Endothelial cell of umbilical vein (primary cell): ENCODE results near the gene PLXNC1. TPM values are rescaled to one million over a fixed set of nuclear protein-coding genes. Genes with fewer than 3 reads are reported as not detected.

Experiments
- BruUV-seq: library from RNA; stranded (reverse); fragments of 400-500 nt; replicated peaks from 2 replicates; lab custom pipeline; 2021; lab: Mats Ljungman, UMichigan
- CTCF ChIA-PET: fragments of 300-600, 350-600 bp; sonication (Branson Sonifier 250); formaldehyde crosslinking; loops from one replicate; lab custom pipeline; 2021; ENCODE audit warnings: antibody characterized with exemption, inconsistent platforms; lab: Charles Lee
- POLR2A ChIA-PET: fragments of 300-600, 350-600 bp; sonication (Branson Sonifier 250); formaldehyde crosslinking; loops from one replicate; lab custom pipeline; 2021; ENCODE audit warnings: antibody characterized with exemption, inconsistent platforms; lab: Charles Lee
- DNase-seq: peaks from one replicate; pipeline ENCODE4 v3.0.0-alpha.2; 2011; ENCODE audit warnings: low read depth, low spot score
- FAIRE-seq: peaks from 2 replicates; lab custom pipeline; 2011; peaks lifted over from hg19 to GRCh38; lab: Jason Lieb, UNC
- H2AFZ ChIP-seq: 2 replicates; pipeline ENCODE4 v1.6.0; 2012; ENCODE audit warnings: low read depth, low read length, control low read depth, inconsistent platforms
- H3K27ac ChIP-seq: 2 replicates; pipeline ENCODE4 v1.5.1; 2011; ENCODE audit warnings: low read depth, mild to moderate bottlenecking, control low read depth, low read length, moderate library complexity; ENCODE audit not compliant: insufficient read depth
- H3K27me3 ChIP-seq, 2 experiments: 2 replicates each; pipeline versions ENCODE4 v1.6.0 to v1.6.1; 2011; ENCODE audit warnings: low read length in 2 of 2, mixed read lengths in 1 of 2; ENCODE audit not compliant: control insufficient read depth in 2 of 2, insufficient read depth in 2 of 2
- H3K36me3 ChIP-seq, 2 experiments: 2 replicates in 1 of 2; 3 replicates in 1 of 2; pipeline ENCODE4 v1.5.1; 2011; ENCODE audit warnings: low read length in 2 of 2, mild to moderate bottlenecking in 1 of 2, moderate library complexity in 1 of 2; ENCODE audit not compliant: control insufficient read depth in 2 of 2, insufficient read depth in 2 of 2; ENCODE audit errors: extremely low read depth in 1 of 2
- H3K4me1 ChIP-seq: 3 replicates; pipeline ENCODE4 v1.5.1; 2011; ENCODE audit warnings: mild to moderate bottlenecking, low read length; ENCODE audit not compliant: control insufficient read depth, insufficient read depth; ENCODE audit errors: extremely low read depth
- H3K4me2 ChIP-seq: 2 replicates; pipeline ENCODE4 v1.6.1; 2011; ENCODE audit warnings: low read length, control low read depth, mixed read lengths; ENCODE audit not compliant: insufficient read depth
- H3K4me3 ChIP-seq, 3 experiments: fragments of 200-600 bp in 1 of 3; sonication (generic), shearing (Covaris generic) in 1 of 3; replicated peaks in 1 of 3; 2 replicates each; pipeline ENCODE4 v1.5.1; 2011 to 2016; ENCODE audit warnings: control low read depth in 3 of 3, low read length in 3 of 3, mild to moderate bottlenecking in 2 of 3, inconsistent platforms in 1 of 3, low read depth in 1 of 3, moderate library complexity in 1 of 3; ENCODE audit not compliant: insufficient read depth in 1 of 3
- H3K79me2 ChIP-seq: 2 replicates; pipeline ENCODE4 v1.6.0; 2012; ENCODE audit warnings: low read length, inconsistent platforms; ENCODE audit not compliant: control insufficient read depth, insufficient read depth
- H3K9ac ChIP-seq: replicated peaks from 2 replicates; pipeline ENCODE3; 2011; ENCODE audit warnings: low read length, control low read depth; ENCODE audit not compliant: insufficient read depth; ENCODE audit errors: extremely low read depth
- H3K9me1 ChIP-seq: replicated peaks from 3 replicates; pipeline ENCODE4 v1.6.0; 2011; ENCODE audit warnings: mild to moderate bottlenecking, low read length; ENCODE audit not compliant: control insufficient read depth, insufficient read depth; ENCODE audit errors: extremely low read depth
- H3K9me3 ChIP-seq: replicated peaks from 2 replicates; pipeline ENCODE4 v1.5.1; 2012; ENCODE audit warnings: low read length, inconsistent platforms; ENCODE audit not compliant: control insufficient read depth, insufficient read depth
- H4K20me1 ChIP-seq: replicated peaks from 2 replicates; pipeline ENCODE3; 2011; ENCODE audit warnings: mild to moderate bottlenecking, low read length; ENCODE audit not compliant: control insufficient read depth, insufficient read depth; ENCODE audit errors: extremely low read depth
- EZH2 ChIP-seq: IDR thresholded peaks from 2 replicates; pipeline ENCODE4 v1.6.1; 2012; ENCODE audit warnings: borderline replicate concordance, low read depth, mild to moderate bottlenecking, moderate library complexity, low read length, inconsistent platforms; ENCODE audit not compliant: severe bottlenecking
- FOS ChIP-seq: IDR thresholded peaks from 2 replicates; pipeline ENCODE4 v1.6.1; 2011; ENCODE audit warnings: mild to moderate bottlenecking, low read length, moderate library complexity, borderline replicate concordance; ENCODE audit not compliant: insufficient read depth
- GATA2 ChIP-seq: IDR thresholded peaks from 2 replicates; pipeline ENCODE4 v1.7.0; 2011; ENCODE audit warnings: low read depth, mild to moderate bottlenecking, moderate library complexity, mixed read lengths, low read length; ENCODE audit not compliant: insufficient read length, insufficient read depth
- JUN ChIP-seq: IDR thresholded peaks from 2 replicates; pipeline ENCODE4 v1.6.1; 2011; ENCODE audit warnings: borderline replicate concordance, low read depth; ENCODE audit not compliant: insufficient read length, insufficient read depth
- MYC ChIP-seq: IDR thresholded peaks from one replicate; pipeline ENCODE4 v1.6.1; 2011; ENCODE audit warnings: mild to moderate bottlenecking, low read depth, low read length
- POLR2A ChIP-seq: IDR thresholded peaks from 2 replicates; pipeline ENCODE4 v1.6.1; 2012; ENCODE audit warnings: low read depth, mild to moderate bottlenecking, control low read depth, low read length
- POLR2AphosphoS5 ChIP-seq: IDR thresholded peaks from 2 replicates; pipeline ENCODE4 v1.6.1; 2012; ENCODE audit warnings: low read depth, mild to moderate bottlenecking, control low read depth, low read length, moderate library complexity; ENCODE audit not compliant: insufficient read depth
- dilution Hi-C: fragments of 300-500 bp; cut with MboI; formaldehyde crosslinking; loops from one replicate; pipeline ENCODE4 v1.15.0; 2019; ENCODE audit warnings: low sequenced_read_pairs; ENCODE audit not compliant: extremely low pct_ligation_motif_present
- intact Hi-C: fragments of 100-400 bp; cut with micrococcal nuclease; formaldehyde crosslinking; loops from one replicate; pipeline ENCODE4 v1.10.0; 2022
- polyA plus RNA-seq, 4 experiments: library from polyadenylated mRNA; depleted of rRNA in 3 of 4; stranded (reverse) in 3 of 4; unstranded in 1 of 4; fragments of >200 nt; gene quantifications; 2 replicates each; pipeline versions ENCODE4 v1.2.1 to v1.2.3, GENCODE V29; 2011 to 2012; ENCODE audit warnings: missing spikeins in 1 of 4
- total RNA-seq: library from RNA; stranded (reverse); gene quantifications from 2 replicates; pipeline ENCODE4 v1.2.3, GENCODE V29; 2021
- TF ChIP-seq, protein P1 (sequence below), 2 donors: IDR thresholded peaks; 1 replicate in 1 of 2; 2 replicates in 1 of 2; pipeline ENCODE4 v1.5.1; 2011; ENCODE audit warnings: low read length in 2 of 2, mild to moderate bottlenecking in 2 of 2, moderate library complexity in 2 of 2, control low read depth in 1 of 2, inconsistent platforms in 1 of 2, low read depth in 1 of 2; ENCODE audit not compliant: insufficient read depth in 1 of 2; ENCODE audit errors: extremely low read depth in 1 of 2
- TF ChIP-seq, protein P2 (sequence below): IDR thresholded peaks from 2 replicates; pipeline ENCODE4 v1.6.1; 2011; ENCODE audit not compliant: insufficient read depth, insufficient read length

Gene PLXNC1
- total and polyA plus RNA-seq, 2 donors (not counting 3 experiments of a cell fraction or from before 2014, with no cell fraction given), result 0.04 TPM; not detected in 1

DNA sequence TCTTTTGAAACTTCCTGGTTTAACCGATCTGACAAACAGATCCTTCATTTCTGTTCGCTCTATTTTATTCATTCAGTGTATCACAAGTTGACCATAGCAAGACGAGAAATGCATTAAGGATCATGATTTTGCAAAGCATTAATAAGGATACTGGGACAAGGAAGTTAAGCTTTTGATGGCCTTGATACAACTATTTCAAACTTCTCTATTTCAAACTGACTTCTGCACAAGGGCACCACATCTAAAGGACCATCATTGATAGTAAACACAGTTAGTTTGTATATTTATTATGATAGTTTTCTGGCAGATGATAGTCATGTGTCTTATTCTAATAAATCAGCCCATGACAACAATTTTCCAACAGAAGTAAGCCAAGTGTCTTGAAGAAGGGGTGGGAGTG is 25.8 kb upstream of the PLXNC1 start:
- BruUV-seq, result no TSS peak
- dilution Hi-C loops, result no loop called here
- no peak overlapping the region for H3K4me2 ChIP-seq
- intact Hi-C loops, result no loop called here
- CTCF ChIA-PET, result interaction anchor here (1.6 kb wide), 1 partner anchor 12 kb away, joined by 4 read pairs; no protein-coding TSS in a partner anchor
- TF ChIP-seq GATA2, result no peak
- no peak for TF ChIP-seq JUN
- TF ChIP-seq MYC, result no peak
- TF ChIP-seq, protein P1, sequence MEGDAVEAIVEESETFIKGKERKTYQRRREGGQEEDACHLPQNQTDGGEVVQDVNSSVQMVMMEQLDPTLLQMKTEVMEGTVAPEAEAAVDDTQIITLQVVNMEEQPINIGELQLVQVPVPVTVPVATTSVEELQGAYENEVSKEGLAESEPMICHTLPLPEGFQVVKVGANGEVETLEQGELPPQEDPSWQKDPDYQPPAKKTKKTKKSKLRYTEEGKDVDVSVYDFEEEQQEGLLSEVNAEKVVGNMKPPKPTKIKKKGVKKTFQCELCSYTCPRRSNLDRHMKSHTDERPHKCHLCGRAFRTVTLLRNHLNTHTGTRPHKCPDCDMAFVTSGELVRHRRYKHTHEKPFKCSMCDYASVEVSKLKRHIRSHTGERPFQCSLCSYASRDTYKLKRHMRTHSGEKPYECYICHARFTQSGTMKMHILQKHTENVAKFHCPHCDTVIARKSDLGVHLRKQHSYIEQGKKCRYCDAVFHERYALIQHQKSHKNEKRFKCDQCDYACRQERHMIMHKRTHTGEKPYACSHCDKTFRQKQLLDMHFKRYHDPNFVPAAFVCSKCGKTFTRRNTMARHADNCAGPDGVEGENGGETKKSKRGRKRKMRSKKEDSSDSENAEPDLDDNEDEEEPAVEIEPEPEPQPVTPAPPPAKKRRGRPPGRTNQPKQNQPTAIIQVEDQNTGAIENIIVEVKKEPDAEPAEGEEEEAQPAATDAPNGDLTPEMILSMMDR (IDR thresholded peaks at IDR 0.05; ENCODE audit: extremely low read depth in 1 of 2, insufficient read depth in 1 of 2, low read depth in 1 of 2, low read length in 2 of 2), result no peak
- no peak overlapping the region for H3K4me3 ChIP-seq
- no peaks in the 10 kb centered on the region for H3K4me1 ChIP-seq
- FAIRE-seq (no peak), DNase-seq (no peak)
- H3K79me2 ChIP-seq, result no peaks in the 10 kb centered on the region
- H3K27ac ChIP-seq, result no peak overlapping the region
- H4K20me1 ChIP-seq, result no peaks in the 10 kb centered on the region
- no peaks in the 10 kb centered on the region for H3K9me3 ChIP-seq
- H3K9ac ChIP-seq, result no peak overlapping the region
- no peaks in the 10 kb centered on the region for H3K9me1 ChIP-seq
- peaks cover 10 to 16% of the 10 kb centered on the region in 2 experiments for H3K27me3 ChIP-seq
- POLR2A ChIA-PET, result no interaction called here
- H2AFZ ChIP-seq, result no peak overlapping the region
- H3K36me3 ChIP-seq, result no peaks in the 10 kb centered on the region

DNA sequence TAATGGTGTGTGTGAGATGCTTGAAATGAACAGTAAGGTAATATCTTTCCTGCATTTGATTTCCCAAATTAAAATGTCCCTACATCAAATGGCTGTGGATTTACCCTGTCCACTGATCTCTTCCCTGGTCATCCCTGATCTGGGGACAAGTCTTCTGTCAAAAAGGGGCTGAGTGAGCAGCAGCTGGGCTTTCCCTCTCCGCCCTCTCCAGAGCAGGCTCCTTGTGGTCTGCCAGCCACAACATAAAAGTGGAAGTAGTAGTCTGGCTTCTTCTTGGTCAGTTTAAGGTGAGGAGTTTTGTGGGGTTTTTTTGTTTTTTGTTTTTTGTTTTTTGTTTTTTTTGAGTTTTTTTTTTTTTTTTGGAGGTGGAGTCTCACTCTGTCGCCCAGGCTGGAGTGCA is 25.2 kb upstream of the PLXNC1 start:
- Histone ChIP-seq H3K4me2 (no peak overlapping the region), H3K9me3 (no peaks in the 10 kb centered on the region), H3K79me2 (no peaks in the 10 kb centered on the region), H3K4me3 (no peak overlapping the region), H2AFZ (no peak overlapping the region), H4K20me1 (no peaks in the 10 kb centered on the region), H3K9me1 (no peaks in the 10 kb centered on the region), H3K27ac (no peak overlapping the region), H3K27me3 (peaks cover 14 to 16% of the 10 kb centered on the region in 2 experiments), H3K9ac (no peak overlapping the region), H3K4me1 (no peaks in the 10 kb centered on the region), H3K36me3 (no peaks in the 10 kb centered on the region)
- dilution Hi-C loops, result no loop called here
- BruUV-seq, result no TSS peak
- TF ChIP-seq FOS (no peak), JUN (no peak), MYC (no peak), POLR2AphosphoS5 (no peak), EZH2 (no peak), POLR2A (no peak), GATA2 (no peak)
- TF ChIP-seq, protein P1 (IDR thresholded peaks at IDR 0.05; ENCODE audit: extremely low read depth in 1 of 2, insufficient read depth in 1 of 2, low read depth in 1 of 2, low read length in 2 of 2), result no peak
- TF ChIP-seq, protein P2, sequence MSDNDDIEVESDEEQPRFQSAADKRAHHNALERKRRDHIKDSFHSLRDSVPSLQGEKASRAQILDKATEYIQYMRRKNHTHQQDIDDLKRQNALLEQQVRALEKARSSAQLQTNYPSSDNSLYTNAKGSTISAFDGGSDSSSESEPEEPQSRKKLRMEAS, result no peak
- no peak for DNase-seq
- POLR2A ChIA-PET, result no interaction called here
- intact Hi-C loops, result no loop called here
- FAIRE-seq, result no peak
- CTCF ChIA-PET, result interaction anchor here (1.3 to 1.6 kb wide), 2 partner anchors 11 to 21 kb away, joined by 4 read pairs; no protein-coding TSS in a partner anchor
